HG02610 (cell line): ENCODE results near the gene TACSTD2.
"Not testable (repeated sequence)": the region's sequence is repeated elsewhere in the genome, so short reads cannot be mapped to it uniquely, and the experiment has no call there.

ENCODE experiments used
- ATAC-seq: cut with Tn5 transposase; IDR thresholded peaks from one replicate; pipeline ENCODE4 v1.9.1; 2021; ENCODE audit warnings: mild to moderate bottlenecking, moderate library complexity; ENCODE audit not compliant: unreplicated experiment

Gene TACSTD2

GRCh38 chr1:58568271-58568860 is 8.7 kb downstream of the TACSTD2 start:
- ATAC-seq = no peak

- no peak for ATAC-seq
These were observed 10.7 kb downstream of the TACSTD2 start for GRCh38 chr1:58566339-58566738.

GRCh38 chr1:58563715-58564114 is 13.3 kb downstream of the TACSTD2 start:
- not testable (repeated sequence) for ATAC-seq

DNA sequence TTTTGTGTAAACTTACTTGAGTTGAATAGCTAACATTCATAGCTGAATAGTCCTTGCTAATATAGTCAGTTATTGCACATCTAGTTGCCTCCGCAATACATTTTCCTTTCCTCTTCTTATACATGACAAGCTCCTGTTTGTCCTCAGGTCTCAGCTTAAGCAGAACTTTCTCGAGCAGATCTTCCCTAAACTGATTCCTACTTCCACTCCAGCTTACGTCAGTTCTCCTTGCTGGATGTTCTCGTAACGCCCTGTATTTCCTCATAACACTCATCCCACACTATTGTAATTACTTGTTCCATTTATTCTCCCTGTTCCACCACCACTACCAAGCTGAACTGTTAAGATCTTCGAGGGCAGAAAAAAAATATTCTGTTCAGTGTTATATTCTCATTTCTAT is 15.4 kb downstream of the TACSTD2 start:
- ATAC-seq = no peak

- ATAC-seq = no peak
These were observed 21.7 kb downstream of the TACSTD2 start for GRCh38 chr1:58555393-58555792.

DNA sequence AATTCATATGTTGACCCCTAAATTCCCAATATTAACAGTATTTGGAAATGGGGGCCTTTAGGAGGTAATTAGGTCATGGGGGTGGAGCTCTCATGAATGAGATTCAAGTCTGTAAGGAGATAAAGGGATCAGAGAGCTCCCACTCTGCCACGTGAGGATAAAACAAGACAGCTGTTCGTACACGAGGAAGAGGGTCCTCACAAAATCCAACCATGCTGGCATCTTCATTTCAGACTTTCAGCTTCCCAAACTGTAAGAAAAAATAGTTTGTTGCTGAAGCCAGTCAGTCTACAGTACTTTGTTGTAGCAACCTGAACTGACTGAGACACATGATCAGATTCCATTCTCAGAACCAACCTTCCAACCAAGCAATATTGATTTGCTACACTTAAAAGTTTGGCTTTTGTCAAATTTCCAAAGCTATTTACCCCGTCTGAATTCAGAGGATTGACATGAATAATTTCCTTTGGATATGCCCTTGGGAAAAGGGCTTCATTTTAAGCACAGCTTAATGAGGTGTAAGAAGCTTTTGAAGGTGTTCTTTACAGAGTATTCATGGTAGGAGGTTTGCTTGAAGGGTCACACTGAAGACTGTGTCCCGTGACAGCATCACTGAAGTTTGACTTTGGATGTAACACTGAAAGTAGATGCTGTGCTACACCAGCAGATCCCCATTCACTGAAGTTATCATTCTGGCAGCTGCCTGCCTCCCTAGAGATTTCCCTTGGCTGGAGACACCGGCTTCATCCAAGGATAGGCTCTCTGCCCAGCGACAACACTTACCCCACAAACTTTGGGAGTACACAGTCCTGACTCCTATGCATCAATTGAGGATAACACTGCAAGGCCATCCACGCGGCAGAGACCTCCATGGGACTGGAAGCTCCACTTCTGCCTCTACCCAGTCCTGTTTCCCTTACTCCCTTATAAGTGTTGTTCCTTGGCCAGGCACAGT is 25.6 kb downstream of the TACSTD2 start:
- no peak for ATAC-seq

GRCh38 chr1:58549291-58549690 is 27.8 kb downstream of the TACSTD2 start:
- ATAC-seq = not testable (repeated sequence)

DNA sequence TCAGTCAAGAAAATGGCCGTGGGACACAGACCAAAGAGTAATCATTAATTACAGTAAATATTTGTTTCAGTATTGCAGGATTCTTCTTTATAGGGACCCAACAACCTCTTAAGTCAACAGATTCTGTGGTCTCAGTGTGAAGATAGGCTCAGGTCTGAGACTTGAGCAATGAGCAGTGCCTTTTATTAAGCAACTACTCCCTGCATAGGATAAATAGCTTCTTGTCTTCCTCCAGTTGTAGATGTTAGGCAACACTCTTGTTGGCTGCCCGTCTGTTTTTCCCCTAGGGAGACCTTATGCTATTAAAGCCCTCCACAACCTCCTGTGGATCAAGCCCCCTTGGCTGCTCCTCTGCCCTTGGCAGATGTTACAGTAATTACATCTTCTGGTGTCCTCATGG is 28.7 kb downstream of the TACSTD2 start:
- ATAC-seq = no peak

- ATAC-seq = peak; percentile 96
These were observed 30.3 kb downstream of the TACSTD2 start, which contains the start of gene OMA1 for GRCh38 chr1:58546520-58547308. Gene OMA1 (minus strand): TSS chr1:58546726. CDS start chr1:58539294, 7,432 bp downstream.

DNA sequence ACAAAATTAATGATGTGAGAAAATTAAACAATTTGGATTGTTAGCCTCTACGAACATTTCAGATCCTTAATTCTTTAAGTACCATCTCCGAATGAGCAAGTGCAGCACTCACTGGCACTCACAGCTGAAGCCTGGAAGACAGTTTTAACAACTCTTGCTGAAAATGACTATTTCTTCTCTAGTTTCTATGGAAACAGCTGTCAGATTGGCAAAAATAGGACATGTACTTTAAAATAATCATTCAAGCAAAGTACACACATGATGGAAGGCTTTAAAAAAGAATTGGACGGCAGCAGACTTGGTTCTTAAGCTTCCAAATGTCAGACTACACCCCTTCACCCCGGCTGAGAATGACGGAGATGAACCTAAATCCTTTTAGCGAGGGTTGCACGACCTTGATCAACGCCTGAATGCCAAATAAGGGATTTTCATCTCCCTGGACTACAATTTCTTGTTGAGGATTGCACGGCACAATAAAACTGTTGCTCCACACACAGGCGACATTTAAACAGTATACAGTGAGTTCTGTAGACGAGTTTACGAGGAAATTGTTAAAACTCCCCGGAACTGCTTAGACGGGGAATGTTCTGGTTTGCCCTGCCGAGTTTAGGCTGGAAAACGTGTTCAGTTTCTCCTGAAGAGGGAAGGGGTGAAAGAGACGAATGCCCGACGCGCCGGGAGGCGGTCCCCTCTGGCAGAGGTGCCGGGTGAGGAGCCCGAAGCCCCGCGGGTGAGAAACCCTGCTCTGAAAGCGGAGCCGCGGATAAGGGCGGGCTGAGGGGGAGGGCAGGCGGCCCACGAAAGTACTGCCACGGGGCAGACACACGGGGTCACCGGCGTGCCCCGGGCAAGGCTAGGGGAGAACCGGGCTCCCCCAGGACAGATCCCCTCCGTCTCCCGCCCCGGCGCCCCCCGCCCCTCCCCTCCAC is 31.2 kb downstream of the TACSTD2 start:
- ATAC-seq = peak; percentile 46

- no peak for ATAC-seq
These were observed 33.8 kb downstream of the TACSTD2 start for GRCh38 chr1:58543260-58543659.

- no peak for ATAC-seq
These were observed 37.5 kb downstream of the TACSTD2 start for GRCh38 chr1:58539553-58539952.

DNA sequence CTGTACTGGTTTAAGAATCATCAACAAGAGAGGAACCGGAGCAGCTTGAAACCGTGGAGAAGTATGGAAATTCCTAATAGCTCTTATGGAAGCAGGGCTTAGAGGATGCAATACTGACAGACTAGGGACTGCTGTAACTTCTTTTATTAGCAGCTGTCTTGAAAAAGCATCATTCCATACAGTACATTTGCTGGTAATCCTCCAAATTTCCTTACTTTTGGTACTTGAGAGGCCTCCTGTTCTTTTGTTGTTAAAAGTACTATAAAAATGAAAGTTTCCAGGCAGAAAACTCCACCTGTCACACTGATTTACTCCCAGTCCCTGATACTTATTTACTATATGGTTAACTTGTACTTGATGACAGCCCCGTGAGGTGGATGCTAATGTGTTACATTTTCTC is 38.2 kb downstream of the TACSTD2 start:
- no peak for ATAC-seq

DNA sequence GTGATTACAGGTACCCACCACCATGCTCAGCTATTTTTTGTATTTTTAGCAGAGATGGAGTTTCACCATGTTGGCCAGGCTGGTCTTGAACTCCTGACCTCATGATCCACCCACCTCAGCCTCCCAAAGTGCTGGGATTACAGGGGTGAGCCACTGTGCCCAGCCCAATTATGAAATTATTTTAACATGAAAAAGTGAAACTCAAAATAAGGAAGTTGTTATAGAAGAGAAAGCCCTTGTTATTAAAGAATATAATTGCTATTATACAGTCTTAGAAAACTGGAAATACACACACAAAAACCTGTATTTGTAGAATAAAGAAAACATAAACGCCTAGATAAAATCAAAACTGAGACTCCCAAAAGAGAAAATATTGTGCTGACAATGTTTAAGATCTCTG is 45.2 kb downstream of the TACSTD2 start:
- ATAC-seq = not testable (repeated sequence)

- no peak for ATAC-seq
These were observed 47.8 kb downstream of the TACSTD2 start for GRCh38 chr1:58529284-58529683.

- ATAC-seq = no peak
These were observed 48.5 kb downstream of the TACSTD2 start for GRCh38 chr1:58528518-58528917.
